GM21447 (cell line): ENCODE results near the gene RBMXL3.

ENCODE experiments used
- ATAC-seq: cut with Tn5 transposase; IDR thresholded peaks from one replicate; pipeline ENCODE4 v1.9.1; 2021; ENCODE audit not compliant: unreplicated experiment

The RBMXL3 gene

DNA sequence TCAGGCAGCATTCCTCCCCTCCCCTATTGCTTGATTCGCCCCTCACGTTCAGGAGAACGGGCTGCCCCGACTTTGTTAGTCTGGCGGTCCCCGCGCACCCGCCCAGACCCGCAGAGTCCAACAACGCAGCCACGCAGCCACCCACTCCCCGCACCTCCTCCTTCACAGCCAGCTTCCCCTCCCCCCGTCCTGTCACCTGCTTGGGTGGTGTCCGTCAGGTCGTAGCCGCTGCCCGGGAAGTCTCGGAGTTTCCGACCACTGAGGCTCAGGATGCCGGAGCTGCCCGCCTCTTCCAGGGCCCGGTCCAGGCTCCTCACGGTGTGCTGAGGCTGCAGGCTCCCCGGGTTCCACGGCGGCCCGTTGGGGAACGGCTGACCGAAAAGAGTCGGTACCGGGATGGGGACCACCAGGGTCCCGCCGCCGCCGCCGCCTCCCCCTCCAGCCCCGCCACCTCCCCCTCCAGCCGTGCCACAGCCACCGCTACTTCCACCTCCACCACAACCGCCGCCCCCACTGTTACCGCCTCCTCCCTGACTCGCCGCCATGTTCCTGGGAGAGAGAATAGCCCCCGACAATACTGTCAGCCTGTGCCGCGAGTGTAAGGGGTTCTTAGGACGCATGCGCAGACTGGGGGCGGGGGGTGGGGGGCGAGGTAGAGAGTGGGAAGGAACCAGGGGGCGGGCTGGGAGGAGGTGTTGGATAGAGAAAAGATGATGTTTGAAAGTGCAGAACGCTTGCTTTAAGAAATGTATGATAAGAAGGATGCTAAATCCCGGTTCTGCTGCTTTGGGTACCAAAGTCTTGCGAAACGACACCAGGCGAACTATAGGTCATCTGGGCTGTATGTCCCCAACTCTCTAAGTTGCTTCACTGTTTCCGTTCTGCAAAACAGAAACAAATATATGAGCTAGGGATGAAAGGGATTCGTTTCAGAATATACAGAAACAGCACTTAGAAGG, 44.6 kb downstream of the RBMXL3 start, which contains the start of gene LRCH2:
LRCH2 (minus strand) TSS at position 600 of the 959 bp plus-strand sequence; CDS start at position 545, 55 bp downstream.
- no peak for ATAC-seq

- no peak for ATAC-seq
Measured at GRCh38 chrX:115234461-115234860, 45.3 kb downstream of the RBMXL3 start.

DNA sequence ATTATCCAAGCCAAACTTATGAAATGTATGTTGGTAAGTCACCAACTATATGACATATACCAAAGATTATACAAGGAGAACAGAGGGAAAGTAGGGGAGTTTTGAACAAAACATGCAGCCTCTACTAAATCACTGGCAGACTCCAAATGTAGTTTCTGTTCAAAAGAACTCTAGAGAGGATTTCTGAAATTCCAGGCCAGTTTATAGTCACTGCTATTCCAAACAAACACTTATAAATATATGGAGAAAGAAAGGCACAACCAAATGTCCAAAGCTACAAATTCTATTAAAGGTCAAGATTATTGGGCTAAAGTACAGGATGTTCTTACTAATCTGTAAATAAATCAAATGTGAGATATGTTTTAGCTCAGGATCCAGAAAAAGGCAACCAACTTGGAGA, 47.4 kb downstream of the RBMXL3 start:
- ATAC-seq = no peak

- ATAC-seq = no peak
Measured at GRCh38 chrX:115237056-115237455, 47.8 kb downstream of the RBMXL3 start.
